Measurements from ENCODE around the gene ZFHX2.
"Not testable (repeated sequence)": the region's sequence is repeated elsewhere in the genome, so short reads cannot be mapped to it uniquely, and the experiment has no call there.

The ZFHX2 gene

GRCh38 chr14:23551266-23552028 lies at the start of gene ZFHX2:
ZFHX2 (minus strand) TSS chr14:23551765; CDS start chr14:23535325, 16,440 bp downstream.
- DNase-seq (ENCODE audit: low read depth): peak; percentile 76

GRCh38 chr14:23600806-23601205 lies 49.2 kb upstream of the ZFHX2 start:
- DNase-seq (ENCODE audit: low read depth): no peak

GRCh38 chr14:23600322-23600707 lies 48.8 kb upstream of the ZFHX2 start:
- no peak for DNase-seq (ENCODE audit: low read depth)

GRCh38 chr14:23594191-23594590 lies 42.6 kb upstream of the ZFHX2 start:
- DNase-seq (ENCODE audit: low read depth): not testable (repeated sequence)

- DNase-seq (ENCODE audit: low read depth): no peak
Measured at GRCh38 chr14:23590198-23590597, 38.6 kb upstream of the ZFHX2 start.

GRCh38 chr14:23589606-23590005 lies 38.0 kb upstream of the ZFHX2 start:
- no peak for DNase-seq (ENCODE audit: low read depth)

- peak; percentile 69 for DNase-seq (ENCODE audit: low read depth)
Measured at GRCh38 chr14:23588884-23589598, 37.5 kb upstream of the ZFHX2 start.

GRCh38 chr14:23584527-23585203 lies 33.1 kb upstream of the ZFHX2 start:
- not testable (repeated sequence) for DNase-seq (ENCODE audit: low read depth)

GRCh38 chr14:23583761-23584526 lies 32.4 kb upstream of the ZFHX2 start:
- not testable (repeated sequence) for DNase-seq (ENCODE audit: low read depth)

- DNase-seq (ENCODE audit: low read depth): no peak
Measured at GRCh38 chr14:23582906-23583760, 31.6 kb upstream of the ZFHX2 start.

GRCh38 chr14:23580948-23581281 lies 29.4 kb upstream of the ZFHX2 start:
- no peak for DNase-seq (ENCODE audit: low read depth)

- DNase-seq (ENCODE audit: low read depth): no peak
Measured at GRCh38 chr14:23580152-23580926, 28.8 kb upstream of the ZFHX2 start.

GRCh38 chr14:23579739-23580138 lies 28.2 kb upstream of the ZFHX2 start:
- DNase-seq (ENCODE audit: low read depth): no peak

- no peak for DNase-seq (ENCODE audit: low read depth)
Measured at GRCh38 chr14:23579311-23579630, 27.7 kb upstream of the ZFHX2 start.

- DNase-seq (ENCODE audit: low read depth): no peak
Measured at GRCh38 chr14:23578560-23579310, 27.2 kb upstream of the ZFHX2 start, which contains the start of gene JPH4. JPH4 (minus strand) TSS chr14:23578790; CDS start chr14:23577453, 1,337 bp downstream.

- DNase-seq (ENCODE audit: low read depth): no peak
Measured at GRCh38 chr14:23577710-23578392, 26.3 kb upstream of the ZFHX2 start.

GRCh38 chr14:23577004-23577681 lies 25.6 kb upstream of the ZFHX2 start:
- DNase-seq (ENCODE audit: low read depth): no peak

GRCh38 chr14:23573384-23574015 lies 21.9 kb upstream of the ZFHX2 start:
- DNase-seq (ENCODE audit: low read depth): no peak
